Peyer's patch (tissue), 4 donors: ENCODE results near the gene FBXO42.

ENCODE experiments used
- CTCF ChIP-seq, 6 experiments: fragments of 450-650 bp in 4 of 6; fragments of 200-600 bp in 2 of 6; sonication (generic) in 1 of 6; IDR thresholded peaks; one replicate each; pipeline ENCODE4 v1.5.1; 2017 to 2019; ENCODE audit warnings: antibody characterized with exemption in 6 of 6, mild to moderate bottlenecking in 3 of 6, moderate library complexity in 1 of 6
- POLR2A ChIP-seq, 2 donors: fragments of 450-650 bp; IDR thresholded peaks; one replicate each; pipeline ENCODE4 v1.5.1; 2017; ENCODE audit warnings: antibody characterized with exemption in 2 of 2, mild to moderate bottlenecking in 2 of 2, moderate library complexity in 2 of 2

GRCh38 chr1:16242556-16243214 is 109.6 kb downstream of the FBXO42 start:
- TF ChIP-seq POLR2A (IDR thresholded peaks at IDR 0.05) (no peak), CTCF (IDR thresholded peaks at IDR 0.05) (no peak)
